ENCODE results near the gene PMVK.

The PMVK gene

DNA sequence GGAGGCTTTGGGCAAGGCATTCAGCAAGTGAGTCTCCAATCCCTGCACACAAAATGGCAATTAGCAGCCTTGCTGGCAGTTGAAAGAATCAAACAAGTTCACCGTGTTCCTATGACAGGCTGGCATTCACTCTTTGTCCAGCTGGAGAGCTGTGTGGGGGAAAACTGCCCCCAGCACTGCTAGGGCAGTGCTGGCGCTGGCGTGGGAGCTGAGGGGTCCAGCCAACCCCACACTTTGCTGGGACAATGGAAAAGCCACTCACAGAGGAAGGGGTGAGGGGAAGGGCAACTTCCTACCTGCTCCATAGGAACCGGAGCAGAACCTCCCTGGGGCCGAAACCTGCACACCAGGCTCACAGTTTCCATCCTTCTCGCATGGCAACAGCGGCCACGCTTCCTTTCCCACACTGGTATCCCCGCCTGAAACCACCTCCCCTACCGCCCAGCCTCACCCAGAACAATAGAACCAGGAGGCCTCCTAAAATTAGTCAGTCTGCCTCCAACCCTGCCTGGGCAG lies 39.7 kb downstream of the PMVK start:
- Histone ChIP-seq H3K4me3 (ENCODE audit: low read length) (no peak overlapping the region), H3K27ac (ENCODE audit: low read depth, low read length) (no peak overlapping the region), H3K36me3 (ENCODE audit: control insufficient read depth, insufficient read depth, low read length) (no peaks in the 10 kb centered on the region)

DNA sequence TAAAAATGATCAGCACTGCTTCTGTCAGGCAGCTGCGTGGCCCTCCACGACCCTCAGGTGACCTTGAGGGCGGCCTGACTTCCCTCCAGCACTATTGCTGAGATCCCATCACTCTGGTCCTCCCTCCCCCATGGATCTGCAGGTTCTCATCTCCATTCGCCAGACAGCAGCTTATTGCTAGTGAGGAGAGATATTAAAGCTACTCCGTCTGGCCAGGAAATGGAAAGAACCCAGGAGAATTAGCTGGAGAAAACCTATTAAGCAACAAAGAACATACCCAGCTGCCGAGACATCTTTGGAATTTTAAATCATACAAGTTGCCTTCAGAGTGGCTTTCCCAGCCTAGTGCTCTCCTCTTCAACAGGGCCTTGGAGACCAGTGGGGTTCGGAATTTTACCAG lies 40.7 kb downstream of the PMVK start:
- Histone ChIP-seq H3K4me3 (ENCODE audit: low read length) (no peak overlapping the region), H3K9ac (ENCODE audit: low read length) (no peak overlapping the region), H3K4me1 (ENCODE audit: control insufficient read depth, insufficient read depth, low read length) (no peaks in the 10 kb centered on the region), H3K27me3 (ENCODE audit: control insufficient read depth, insufficient read depth, low read length) (no peaks in the 10 kb centered on the region), H3K36me3 (ENCODE audit: control insufficient read depth, insufficient read depth, low read length) (no peaks in the 10 kb centered on the region), H3K27ac (ENCODE audit: low read depth, low read length) (no peak overlapping the region)

More for the DNA sequence above, 39.7 kb downstream of the PMVK start:
- H3K9ac ChIP-seq (ENCODE audit: low read length), result no peak overlapping the region
- H3K4me1 ChIP-seq (ENCODE audit: control insufficient read depth, insufficient read depth, low read length), result no peaks in the 10 kb centered on the region
- no peaks in the 10 kb centered on the region for H3K27me3 ChIP-seq (ENCODE audit: control insufficient read depth, insufficient read depth, low read length)

DNA sequence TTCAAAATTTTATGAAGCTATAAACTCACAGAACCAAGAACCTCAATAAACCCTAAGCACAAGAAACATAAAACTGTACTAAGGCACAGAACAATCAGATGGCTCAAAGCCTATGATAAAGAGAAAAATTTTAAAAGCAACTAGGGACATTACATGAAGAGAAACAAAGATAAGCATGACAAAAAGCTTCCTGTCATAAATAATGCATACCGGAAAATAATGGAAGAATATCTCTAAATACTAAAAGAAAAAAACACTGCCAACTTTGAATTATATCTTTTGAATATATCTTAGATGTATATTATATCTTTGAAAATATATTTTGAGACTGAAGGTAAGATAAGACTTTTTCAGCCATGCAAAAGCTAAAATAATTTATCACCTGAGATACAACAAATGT lies 45.1 kb downstream of the PMVK start:
- Histone ChIP-seq H3K9ac (ENCODE audit: low read length) (no peak overlapping the region), H3K27me3 (ENCODE audit: control insufficient read depth, insufficient read depth, low read length) (no peaks in the 10 kb centered on the region), H3K4me3 (ENCODE audit: low read length) (no peak overlapping the region), H3K4me1 (ENCODE audit: control insufficient read depth, insufficient read depth, low read length) (no peaks in the 10 kb centered on the region), H3K27ac (ENCODE audit: low read depth, low read length) (no peak overlapping the region), H3K36me3 (ENCODE audit: control insufficient read depth, insufficient read depth, low read length) (no peaks in the 10 kb centered on the region)

DNA sequence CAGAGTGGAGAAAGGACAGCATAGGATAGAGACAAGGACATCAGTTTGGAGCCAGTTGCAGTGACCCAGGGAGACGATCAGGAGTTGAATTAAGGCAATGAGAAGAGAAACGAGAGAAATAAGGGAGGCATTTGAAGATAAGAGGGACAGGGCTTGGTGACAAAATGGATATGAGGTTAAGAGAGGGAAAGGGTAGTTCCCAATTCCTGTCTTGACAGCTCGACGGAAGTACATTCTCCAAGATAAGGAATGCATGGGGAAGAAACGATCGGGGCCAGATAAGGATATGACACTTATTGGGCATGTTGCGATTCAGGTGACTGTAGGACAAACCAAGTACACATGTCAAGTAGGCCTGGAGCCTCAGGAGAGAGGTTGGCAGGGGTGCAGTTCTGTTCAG lies 47.8 kb downstream of the PMVK start:
- Histone ChIP-seq H3K9ac (ENCODE audit: low read length) (no peak overlapping the region), H3K27ac (ENCODE audit: low read depth, low read length) (no peak overlapping the region), H3K4me1 (ENCODE audit: control insufficient read depth, insufficient read depth, low read length) (no peaks in the 10 kb centered on the region), H3K4me3 (ENCODE audit: low read length) (no peak overlapping the region), H3K36me3 (ENCODE audit: control insufficient read depth, insufficient read depth, low read length) (no peaks in the 10 kb centered on the region), H3K27me3 (ENCODE audit: control insufficient read depth, insufficient read depth, low read length) (no peaks in the 10 kb centered on the region)

DNA sequence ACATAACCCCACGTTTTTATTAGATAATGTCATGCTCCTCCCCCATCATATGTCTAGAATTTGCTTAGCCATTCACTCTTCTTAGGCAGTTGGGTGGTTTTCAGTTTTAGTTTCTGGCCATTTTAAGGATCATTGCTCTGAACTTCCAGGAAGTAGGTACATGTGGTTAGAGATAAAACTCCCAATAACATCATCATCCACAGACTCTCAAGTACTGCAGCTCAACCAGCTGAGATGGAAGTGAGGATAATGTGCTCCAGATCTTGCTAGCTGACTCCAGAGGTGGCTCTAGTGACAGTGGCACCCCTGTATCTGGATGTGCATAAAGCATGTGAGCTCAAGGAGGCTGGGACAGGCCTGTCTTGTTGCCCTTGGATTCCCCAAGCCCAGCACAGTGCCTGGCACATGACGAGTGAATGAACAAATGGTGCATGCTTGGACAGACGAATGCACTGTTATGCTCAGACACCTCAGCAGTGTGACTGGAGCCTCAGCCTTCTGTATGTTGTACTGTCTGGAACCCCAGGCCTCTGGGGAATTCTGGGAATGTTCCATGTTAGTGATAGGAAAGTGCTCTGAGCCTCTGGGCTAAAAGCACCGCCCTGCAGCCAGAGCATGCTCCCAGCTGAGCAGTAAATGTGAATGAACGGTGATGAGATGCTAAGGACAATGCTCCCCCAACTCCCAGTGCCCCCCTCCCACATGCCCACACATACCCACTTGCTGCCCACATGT lies 50.1 kb downstream of the PMVK start:
- no peak overlapping the region for H3K27ac ChIP-seq (ENCODE audit: low read depth, low read length)
- no peaks in the 10 kb centered on the region for H3K4me1 ChIP-seq (ENCODE audit: control insufficient read depth, insufficient read depth, low read length)
- H3K4me3 ChIP-seq (ENCODE audit: low read length), result no peak overlapping the region

DNA sequence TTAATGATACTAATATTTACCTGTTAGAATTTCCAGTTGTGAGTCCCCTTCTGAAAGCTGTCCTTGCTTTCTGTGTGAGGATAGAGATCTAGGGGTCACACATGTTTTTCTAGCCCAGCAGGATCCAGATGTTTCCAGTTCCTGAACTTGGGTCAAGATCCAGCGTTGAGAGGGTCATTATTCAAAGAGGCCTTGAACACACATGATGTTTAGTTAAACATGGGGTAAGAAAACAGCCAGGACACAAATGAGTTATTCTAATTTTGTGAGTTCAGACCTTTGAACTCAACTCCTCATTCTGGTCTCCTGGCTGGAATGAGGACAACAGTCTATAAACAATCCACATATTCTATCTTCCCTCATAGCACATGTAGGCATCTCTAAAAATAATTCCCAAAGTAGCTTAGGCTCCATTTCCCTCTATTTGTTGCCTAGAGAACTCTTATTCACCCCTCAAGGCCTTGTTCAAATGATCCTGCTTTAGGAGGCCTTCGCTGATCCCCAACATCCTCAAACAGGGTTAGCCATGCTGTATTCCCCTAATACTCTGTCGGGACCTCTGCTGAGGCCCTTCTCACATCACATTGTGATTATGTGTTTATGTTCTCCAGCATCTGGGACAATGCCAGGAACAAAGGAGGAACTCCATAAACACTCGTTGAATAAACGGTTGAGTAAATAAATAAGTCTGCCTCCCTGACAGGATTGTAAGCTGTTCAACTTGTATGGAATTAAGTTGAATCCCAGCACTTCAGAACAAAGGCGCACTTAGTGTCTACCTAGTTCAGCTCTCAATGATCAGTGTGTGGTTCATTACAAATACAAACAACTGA lies 51.4 kb downstream of the PMVK start:
- Histone ChIP-seq H3K27ac (ENCODE audit: low read depth, low read length) (no peak overlapping the region), H3K4me1 (ENCODE audit: control insufficient read depth, insufficient read depth, low read length) (no peaks in the 10 kb centered on the region), H3K27me3 (ENCODE audit: control insufficient read depth, insufficient read depth, low read length) (no peaks in the 10 kb centered on the region), H3K9ac (ENCODE audit: low read length) (no peak overlapping the region), H3K36me3 (ENCODE audit: control insufficient read depth, insufficient read depth, low read length) (no peaks in the 10 kb centered on the region), H3K4me3 (ENCODE audit: low read length) (no peak overlapping the region)

More for the DNA sequence above, 50.1 kb downstream of the PMVK start:
- H3K36me3 ChIP-seq (ENCODE audit: control insufficient read depth, insufficient read depth, low read length), result no peaks in the 10 kb centered on the region
- H3K27me3 ChIP-seq (ENCODE audit: control insufficient read depth, insufficient read depth, low read length), result no peaks in the 10 kb centered on the region
- no peak overlapping the region for H3K9ac ChIP-seq (ENCODE audit: low read length)

DNA sequence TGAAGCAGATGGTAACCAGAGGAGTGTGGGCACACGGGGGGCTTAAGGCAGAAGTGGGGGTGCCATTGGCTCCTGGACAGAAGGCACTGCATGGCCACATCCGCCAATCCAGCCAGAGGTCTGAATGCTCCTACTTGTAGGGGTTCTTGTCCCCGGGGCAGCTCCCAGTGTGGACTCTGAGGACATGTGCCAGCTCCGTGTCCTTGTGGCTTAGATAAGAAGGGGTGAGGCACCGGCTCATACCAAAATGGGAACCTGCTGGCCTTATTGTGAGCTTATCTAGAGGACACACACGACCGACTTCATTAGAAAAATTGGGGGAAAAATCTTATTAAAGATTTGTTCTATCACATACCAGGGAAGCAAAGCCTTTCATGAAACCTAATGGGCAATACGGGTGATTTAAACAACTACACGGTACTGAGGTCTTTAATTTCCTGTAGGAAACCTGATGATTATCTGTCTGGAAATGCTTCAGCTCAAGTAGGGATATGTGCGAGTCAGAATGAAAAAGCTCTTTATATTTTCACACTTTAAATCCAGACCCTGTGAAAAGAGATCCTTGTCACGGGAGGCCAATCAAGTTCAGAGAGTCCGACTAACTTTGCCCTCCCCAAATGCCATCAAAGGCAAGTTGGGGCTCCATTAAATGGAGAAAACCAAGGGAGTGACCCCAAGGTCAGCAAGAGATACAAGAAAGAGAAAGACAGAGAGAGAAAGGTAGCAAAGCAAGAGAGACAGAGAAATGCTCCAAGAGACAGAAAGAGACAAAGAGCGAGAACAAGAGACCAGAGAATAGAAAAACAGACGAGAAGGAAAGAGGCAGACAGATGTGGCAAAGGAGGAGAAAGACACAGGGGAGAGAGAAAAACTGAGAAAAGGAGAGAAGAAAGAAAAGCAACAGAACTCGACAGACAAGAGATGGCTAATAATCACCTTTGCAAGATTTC lies 52.3 kb downstream of the PMVK start:
- H3K36me3 ChIP-seq (ENCODE audit: control insufficient read depth, insufficient read depth, low read length), result no peaks in the 10 kb centered on the region
- no peak overlapping the region for H3K4me3 ChIP-seq (ENCODE audit: low read length)
- H3K27me3 ChIP-seq (ENCODE audit: control insufficient read depth, insufficient read depth, low read length), result no peaks in the 10 kb centered on the region
- H3K27ac ChIP-seq (ENCODE audit: low read depth, low read length), result no peak overlapping the region
- H3K4me1 ChIP-seq (ENCODE audit: control insufficient read depth, insufficient read depth, low read length), result no peaks in the 10 kb centered on the region
- H3K9ac ChIP-seq (ENCODE audit: low read length), result no peak overlapping the region

DNA sequence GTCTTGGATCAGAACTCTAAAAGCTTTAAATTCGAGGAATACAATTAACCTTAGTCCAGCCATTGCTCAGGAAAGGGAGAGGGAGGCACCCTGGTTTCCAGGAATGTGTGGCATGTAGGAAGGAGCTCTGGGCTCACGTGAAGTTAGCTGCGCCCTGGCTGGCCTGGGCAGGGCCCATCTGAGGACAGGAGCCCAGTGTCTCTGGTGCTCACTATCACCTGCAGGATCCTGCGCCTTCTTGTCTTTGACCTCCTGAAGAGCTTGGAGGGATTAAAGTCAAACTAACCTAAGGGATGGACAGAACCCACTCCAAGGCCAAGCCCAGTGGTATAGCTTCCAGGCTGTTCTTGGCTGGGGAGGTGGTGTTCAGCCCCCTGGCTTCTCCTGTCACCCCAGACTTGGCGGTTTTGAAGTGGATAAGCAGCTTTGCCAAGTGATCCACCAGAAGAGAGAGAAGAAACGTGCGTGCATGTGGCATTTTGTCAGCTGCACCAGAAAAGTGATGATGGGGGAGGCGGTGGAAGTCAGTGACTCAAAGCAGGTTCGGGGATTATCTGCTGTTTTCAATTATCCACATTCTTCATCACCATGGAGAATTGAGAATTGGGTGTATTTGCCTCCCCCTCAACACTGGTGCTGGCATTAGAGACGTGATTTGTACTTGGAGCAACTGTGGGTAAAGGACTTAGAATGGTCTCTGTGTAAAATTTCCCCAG lies 54.5 kb downstream of the PMVK start:
- Histone ChIP-seq H3K4me1 (ENCODE audit: control insufficient read depth, insufficient read depth, low read length) (no peaks in the 10 kb centered on the region), H3K9ac (ENCODE audit: low read length) (no peak overlapping the region), H3K27me3 (ENCODE audit: control insufficient read depth, insufficient read depth, low read length) (peaks cover 3% of the 10 kb centered on the region), H3K27ac (ENCODE audit: low read depth, low read length) (no peak overlapping the region), H3K4me3 (ENCODE audit: low read length) (no peak overlapping the region), H3K36me3 (ENCODE audit: control insufficient read depth, insufficient read depth, low read length) (no peaks in the 10 kb centered on the region)

DNA sequence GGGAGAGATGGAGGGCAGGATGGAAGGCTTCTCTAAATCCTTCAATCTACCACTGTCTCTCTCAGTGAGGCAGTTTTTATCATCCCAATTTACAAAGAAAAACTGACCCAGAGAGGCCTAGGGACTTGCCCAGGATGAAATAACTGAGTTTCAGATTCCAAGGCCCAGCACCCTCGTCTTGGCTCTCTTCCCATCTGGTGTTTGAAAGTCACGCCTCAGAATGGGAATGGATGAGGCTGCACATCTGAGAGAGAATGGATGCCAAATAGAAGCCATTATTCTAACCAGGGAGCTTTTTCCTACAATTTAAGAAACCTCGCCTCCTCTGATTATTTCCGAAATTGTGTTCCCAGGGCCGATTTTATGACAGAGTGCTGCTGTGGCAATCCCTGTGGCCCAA lies 55.8 kb downstream of the PMVK start:
- H3K9ac ChIP-seq (ENCODE audit: low read length), result no peak overlapping the region
- peaks cover 3% of the 10 kb centered on the region for H3K27me3 ChIP-seq (ENCODE audit: control insufficient read depth, insufficient read depth, low read length)
- H3K4me3 ChIP-seq (ENCODE audit: low read length), result no peak overlapping the region
- no peaks in the 10 kb centered on the region for H3K4me1 ChIP-seq (ENCODE audit: control insufficient read depth, insufficient read depth, low read length)
- no peaks in the 10 kb centered on the region for H3K36me3 ChIP-seq (ENCODE audit: control insufficient read depth, insufficient read depth, low read length)
- no peak overlapping the region for H3K27ac ChIP-seq (ENCODE audit: low read depth, low read length)

DNA sequence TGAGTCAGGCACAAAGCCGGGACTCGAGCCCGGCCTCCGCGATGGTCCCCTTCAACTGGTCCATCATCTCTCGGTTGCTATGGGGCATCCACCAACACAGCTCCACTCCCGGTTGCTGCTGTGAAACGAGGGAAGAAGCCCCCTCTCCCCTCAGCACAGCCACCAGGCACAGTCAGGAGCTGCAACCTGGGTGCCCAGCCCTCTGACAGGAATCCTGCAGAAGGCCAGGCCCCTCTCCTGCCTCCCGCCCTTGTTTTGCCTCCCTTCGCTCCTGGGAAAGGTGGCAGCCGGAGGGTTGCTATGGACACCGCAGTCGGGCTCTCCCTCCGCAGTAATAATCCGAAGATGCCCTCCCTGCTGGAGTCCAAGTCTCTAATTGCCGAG lies 57.5 kb downstream of the PMVK start:
- H3K4me1 ChIP-seq (ENCODE audit: control insufficient read depth, insufficient read depth, low read length), result no peaks in the 10 kb centered on the region
- no peak overlapping the region for H3K4me3 ChIP-seq (ENCODE audit: low read length)
- peaks cover 3% of the 10 kb centered on the region for H3K27me3 ChIP-seq (ENCODE audit: control insufficient read depth, insufficient read depth, low read length)
- H3K36me3 ChIP-seq (ENCODE audit: control insufficient read depth, insufficient read depth, low read length), result no peaks in the 10 kb centered on the region
- H3K27ac ChIP-seq (ENCODE audit: low read depth, low read length), result no peak overlapping the region
- no peak overlapping the region for H3K9ac ChIP-seq (ENCODE audit: low read length)

DNA sequence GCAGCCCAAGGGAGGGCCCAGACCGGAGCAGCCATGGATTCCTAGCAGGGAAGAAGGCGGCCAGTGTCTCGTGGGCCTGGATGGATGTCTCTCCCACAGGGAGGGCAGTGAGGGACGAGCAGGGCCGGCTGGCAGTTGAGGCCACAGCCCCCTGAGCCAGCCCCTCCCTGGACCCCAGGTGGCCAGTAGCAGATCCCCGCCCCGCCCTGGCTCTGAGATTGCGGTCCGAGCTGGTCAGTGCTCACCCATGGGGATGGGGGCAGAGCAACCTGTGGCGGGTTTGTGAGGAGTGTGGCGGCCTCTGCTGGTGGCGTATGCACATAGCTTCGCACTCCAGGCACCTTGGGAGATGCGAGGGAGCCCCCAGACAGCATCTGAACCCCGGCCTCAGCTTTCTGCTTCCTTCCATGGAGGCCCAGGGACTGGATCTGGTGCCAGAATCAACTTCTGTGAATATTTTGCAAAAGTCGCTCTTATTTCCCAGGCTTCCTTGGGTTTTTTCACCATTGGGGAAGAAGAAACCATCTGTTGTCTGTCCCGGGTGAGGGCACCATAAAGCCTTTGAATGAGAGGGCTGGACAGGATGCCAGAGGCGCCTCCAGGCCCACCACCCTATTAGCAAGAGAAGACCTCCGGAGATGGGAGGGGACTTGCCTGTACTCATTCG lies 58.0 kb downstream of the PMVK start:
- H3K27ac ChIP-seq (ENCODE audit: low read depth, low read length), result no peak overlapping the region

More for the DNA sequence above, 58.0 kb downstream of the PMVK start:
- peaks cover 3% of the 10 kb centered on the region for H3K27me3 ChIP-seq (ENCODE audit: control insufficient read depth, insufficient read depth, low read length)
- no peak overlapping the region for H3K4me3 ChIP-seq (ENCODE audit: low read length)
- H3K9ac ChIP-seq (ENCODE audit: low read length), result no peak overlapping the region
- no peaks in the 10 kb centered on the region for H3K4me1 ChIP-seq (ENCODE audit: control insufficient read depth, insufficient read depth, low read length)
- no peaks in the 10 kb centered on the region for H3K36me3 ChIP-seq (ENCODE audit: control insufficient read depth, insufficient read depth, low read length)
